Thyroid gland (tissue), 4 donors: ENCODE results near the gene MOV10.

Source experiments
- POLR2A ChIP-seq, 2 donors: fragments of 450-650 bp; IDR thresholded peaks; one replicate each; pipeline ENCODE4 v1.6.1; 2017; ENCODE audit warnings: antibody characterized with exemption in 2 of 2, mild to moderate bottlenecking in 2 of 2, moderate library complexity in 1 of 2
- TF ChIP-seq, protein P1 (sequence below), 6 experiments: fragments of 200-600 bp in 3 of 6; fragments of 450-650 bp in 3 of 6; sonication (generic) in 3 of 6; IDR thresholded peaks; one replicate each; pipeline ENCODE4 v1.5.1; 2016 to 2019; ENCODE audit warnings: antibody characterized with exemption in 6 of 6, mild to moderate bottlenecking in 2 of 6, inconsistent platforms in 1 of 6, moderate library complexity in 1 of 6

DNA sequence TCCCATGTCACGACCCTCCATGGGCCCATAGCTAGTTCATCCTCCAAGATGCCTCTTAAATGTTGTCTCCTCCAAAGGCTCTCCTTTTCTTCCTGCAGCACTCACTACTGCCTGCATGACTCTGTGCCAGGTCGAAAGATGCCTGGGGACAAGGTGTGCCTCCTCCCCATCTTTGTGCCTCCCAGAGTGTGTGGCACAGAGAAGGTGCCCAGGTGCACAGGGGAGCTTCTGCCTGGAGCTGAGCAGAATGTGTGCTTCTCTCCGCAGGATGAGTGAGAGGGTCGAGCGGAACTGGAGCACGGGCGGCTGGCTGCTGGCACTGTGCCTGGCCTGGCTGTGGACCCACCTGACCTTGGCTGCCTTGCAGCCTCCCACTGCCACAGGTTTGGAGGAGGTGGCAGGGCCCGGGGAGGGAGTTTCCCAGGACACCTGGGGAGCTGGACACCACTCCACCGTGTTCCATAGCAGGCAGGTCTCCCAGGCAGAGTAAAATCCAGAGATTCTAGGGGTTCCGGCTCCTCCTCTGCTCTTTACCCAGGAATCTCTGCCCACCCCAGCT lies 47.6 kb downstream of the MOV10 start:
- no peak for TF ChIP-seq POLR2A (IDR thresholded peaks at IDR 0.05)
- TF ChIP-seq, protein P1, sequence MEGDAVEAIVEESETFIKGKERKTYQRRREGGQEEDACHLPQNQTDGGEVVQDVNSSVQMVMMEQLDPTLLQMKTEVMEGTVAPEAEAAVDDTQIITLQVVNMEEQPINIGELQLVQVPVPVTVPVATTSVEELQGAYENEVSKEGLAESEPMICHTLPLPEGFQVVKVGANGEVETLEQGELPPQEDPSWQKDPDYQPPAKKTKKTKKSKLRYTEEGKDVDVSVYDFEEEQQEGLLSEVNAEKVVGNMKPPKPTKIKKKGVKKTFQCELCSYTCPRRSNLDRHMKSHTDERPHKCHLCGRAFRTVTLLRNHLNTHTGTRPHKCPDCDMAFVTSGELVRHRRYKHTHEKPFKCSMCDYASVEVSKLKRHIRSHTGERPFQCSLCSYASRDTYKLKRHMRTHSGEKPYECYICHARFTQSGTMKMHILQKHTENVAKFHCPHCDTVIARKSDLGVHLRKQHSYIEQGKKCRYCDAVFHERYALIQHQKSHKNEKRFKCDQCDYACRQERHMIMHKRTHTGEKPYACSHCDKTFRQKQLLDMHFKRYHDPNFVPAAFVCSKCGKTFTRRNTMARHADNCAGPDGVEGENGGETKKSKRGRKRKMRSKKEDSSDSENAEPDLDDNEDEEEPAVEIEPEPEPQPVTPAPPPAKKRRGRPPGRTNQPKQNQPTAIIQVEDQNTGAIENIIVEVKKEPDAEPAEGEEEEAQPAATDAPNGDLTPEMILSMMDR (IDR thresholded peaks at IDR 0.05): no peak
